ENCODE data around the gene ZNF580. TPM values are rescaled to one million over a fixed set of nuclear protein-coding genes. Genes with fewer than 3 reads are reported as not detected.

The ZNF580 gene
- total and polyA plus RNA-seq, 9 of the 15 experiments (the other 6 are each of a cell fraction or from before 2014, with no cell fraction given), result 2.3 to 47.4 (median 6.0) TPM

DNA sequence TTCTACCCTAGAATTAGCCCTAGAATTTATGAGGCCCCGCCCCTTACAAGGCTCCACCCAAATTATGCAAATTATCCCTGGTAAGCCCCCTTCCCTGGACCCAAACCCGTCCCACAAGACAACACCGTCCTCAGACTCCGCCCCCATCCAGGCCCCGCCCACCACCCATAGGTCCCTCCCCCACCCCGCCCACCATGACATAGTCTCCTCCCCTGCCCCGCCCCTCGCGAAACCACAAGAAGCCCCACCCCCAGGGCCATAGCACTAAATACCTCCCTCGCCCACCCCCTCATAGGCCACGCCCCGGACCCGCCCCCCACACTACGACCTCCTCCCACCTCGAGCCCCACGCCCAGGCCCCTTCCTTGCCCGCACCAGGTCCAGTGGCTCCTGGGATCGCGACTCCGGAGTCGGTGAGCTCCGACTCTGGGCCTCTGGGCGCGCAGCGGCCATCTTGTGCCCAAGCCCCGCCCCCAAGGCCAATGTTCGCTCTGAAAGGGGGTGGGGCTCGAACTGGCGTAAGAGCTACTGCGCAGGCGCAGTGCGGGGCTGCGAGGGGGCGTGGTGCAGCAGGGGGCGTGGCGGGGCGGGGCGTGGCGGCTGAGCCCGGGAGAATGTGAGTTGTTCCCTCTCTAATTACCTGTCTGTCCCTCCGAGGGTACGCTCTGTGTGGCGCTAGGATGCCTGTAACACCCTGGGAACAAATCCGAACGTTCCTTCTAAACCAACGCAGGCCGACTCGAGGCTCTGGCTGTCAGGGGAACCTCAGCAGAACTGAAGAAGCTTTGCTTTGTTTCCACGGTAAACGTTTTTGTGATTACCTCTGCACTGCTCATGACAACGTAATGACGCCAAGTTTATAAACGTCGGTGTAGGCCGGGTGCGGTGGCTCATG is 16.4 kb upstream of the ZNF580 start, which contains the start of gene ZNF784 (continued):
- TF ChIP-seq, protein P1, sequence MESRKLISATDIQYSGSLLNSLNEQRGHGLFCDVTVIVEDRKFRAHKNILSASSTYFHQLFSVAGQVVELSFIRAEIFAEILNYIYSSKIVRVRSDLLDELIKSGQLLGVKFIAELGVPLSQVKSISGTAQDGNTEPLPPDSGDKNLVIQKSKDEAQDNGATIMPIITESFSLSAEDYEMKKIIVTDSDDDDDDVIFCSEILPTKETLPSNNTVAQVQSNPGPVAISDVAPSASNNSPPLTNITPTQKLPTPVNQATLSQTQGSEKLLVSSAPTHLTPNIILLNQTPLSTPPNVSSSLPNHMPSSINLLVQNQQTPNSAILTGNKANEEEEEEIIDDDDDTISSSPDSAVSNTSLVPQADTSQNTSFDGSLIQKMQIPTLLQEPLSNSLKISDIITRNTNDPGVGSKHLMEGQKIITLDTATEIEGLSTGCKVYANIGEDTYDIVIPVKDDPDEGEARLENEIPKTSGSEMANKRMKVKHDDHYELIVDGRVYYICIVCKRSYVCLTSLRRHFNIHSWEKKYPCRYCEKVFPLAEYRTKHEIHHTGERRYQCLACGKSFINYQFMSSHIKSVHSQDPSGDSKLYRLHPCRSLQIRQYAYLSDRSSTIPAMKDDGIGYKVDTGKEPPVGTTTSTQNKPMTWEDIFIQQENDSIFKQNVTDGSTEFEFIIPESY (CRISPR knock-in tag; IDR thresholded peaks at IDR 0.05), result 0 out of 2 replicates have a peak, but pooled peaks have one; percentile 17
- no peak for TF ChIP-seq SP2 (IDR thresholded peaks at IDR 0.05; ENCODE audit: extremely low read depth, low read depth, low read length, poor library complexity, severe bottlenecking)
- TF ChIP-seq ZNF76 (CRISPR knock-in tag; IDR thresholded peaks at IDR 0.05; ENCODE audit: borderline replicate concordance), result no peak
- no peak for TF ChIP-seq HEY1 (CRISPR knock-in tag; IDR thresholded peaks at IDR 0.05; ENCODE audit: borderline replicate concordance)
- TF ChIP-seq KLF13 (tag; IDR thresholded peaks at IDR 0.05; ENCODE audit: borderline replicate concordance, low read depth), result peak; percentile 97
- TF ChIP-seq SMAD4 (CRISPR knock-in tag; conservative IDR thresholded peaks at IDR 0.05), result no peak
- no peak for TF ChIP-seq ZNF318 (IDR thresholded peaks at IDR 0.05; ENCODE audit: borderline replicate concordance in 1 of 2, low read depth in 1 of 2)
- TF ChIP-seq COPS2 (conservative IDR thresholded peaks at IDR 0.05), result no peak
- no peak for TF ChIP-seq ZBTB1 (CRISPR knock-in tag; IDR thresholded peaks at IDR 0.05; ENCODE audit: borderline replicate concordance, low read depth)
- TF ChIP-seq HMGN3 (IDR thresholded peaks at IDR 0.05; ENCODE audit: borderline replicate concordance, extremely low read depth, insufficient read length, low read depth, low read length), result peak; percentile 82
- no peak for TF ChIP-seq CCAR2 (IDR thresholded peaks at IDR 0.05; ENCODE audit: low read depth, low read length)
- no peak for TF ChIP-seq ZNF121 (CRISPR knock-in tag; conservative IDR thresholded peaks at IDR 0.05)
- TF ChIP-seq ZNF24 (IDR thresholded peaks at IDR 0.05), result no peak
- no peak for TF ChIP-seq HDAC2 (IDR thresholded peaks at IDR 0.05)
- TF ChIP-seq POLR2H (tag; IDR thresholded peaks at IDR 0.05; ENCODE audit: low read depth), result peak; percentile 53
- no peak for TF ChIP-seq CEBPG (CRISPR knock-in tag; IDR thresholded peaks at IDR 0.05)
- TF ChIP-seq CEBPG (tag; conservative IDR thresholded peaks at IDR 0.05 in 1 of 2, IDR thresholded peaks at IDR 0.05 in 1 of 2), result no peak
